Left lung (tissue), 10 donors: ENCODE measurements around the gene GALNT10. TPM values are rescaled to one million over a fixed set of nuclear protein-coding genes. Genes with fewer than 3 reads are reported as not detected.

Experiments
- ATAC-seq: fragments of 200-7000 bp; cut with Tn5 transposase; one replicate; pipeline ENCODE4 v1.9.1; 2020; ENCODE audit warnings: moderate library complexity
- DNase-seq, 4 donors: peaks; one replicate each; pipeline ENCODE4 v3.0.0-alpha.2; 2013 to 2020
- H3K27ac ChIP-seq, 2 donors: fragments of 200-600 bp; sonication (generic) in 1 of 2; one replicate each; pipeline versions ENCODE4 v1.5.0 to v1.8.0; 2020 to 2021
- H3K27me3 ChIP-seq, 2 donors: fragments of 200-600 bp; sonication (generic) in 1 of 2; one replicate each; pipeline versions ENCODE4 v1.5.0 to v1.8.0; 2020 to 2021
- H3K36me3 ChIP-seq, 2 donors: fragments of 200-600 bp; sonication (generic) in 1 of 2; one replicate each; pipeline versions ENCODE4 v1.5.0 to v1.8.0; 2020 to 2021
- H3K4me1 ChIP-seq, 2 donors: fragments of 200-600 bp; one replicate each; pipeline ENCODE4 v1.8.0; 2021
- H3K4me3 ChIP-seq, 2 donors: fragments of 200-600 bp; sonication (generic) in 1 of 2; one replicate each; pipeline versions ENCODE4 v1.5.0 to v1.8.0; 2020 to 2021; ENCODE audit warnings: mild to moderate bottlenecking in 1 of 2
- H3K9me3 ChIP-seq, 2 donors: fragments of 200-600 bp; sonication (generic) in 1 of 2; one replicate each; pipeline versions ENCODE4 v1.5.0 to v1.8.0; 2020 to 2021
- CTCF ChIP-seq, 2 donors: fragments of 200-600 bp; sonication (generic) in 1 of 2; IDR thresholded peaks; one replicate each; pipeline versions ENCODE4 v1.5.0 to v1.8.0; 2021; ENCODE audit warnings: antibody characterized with exemption in 2 of 2
- intact Hi-C, 2 donors: fragments of 100-400 bp; cut with DNase I; formaldehyde crosslinking; loops; one replicate each; pipeline versions ENCODE4 v1.11.2 to v1.14.2; 2022
- polyA plus RNA-seq, 6 donors: library from polyadenylated mRNA; unstranded; fragments of 120-200 nt; gene quantifications; one replicate each; pipeline ENCODE4 v1.2.1, GENCODE V29; 2013; ENCODE audit not compliant: insufficient read length in 6 of 6
- total RNA-seq, 2 donors: library from RNA; stranded (reverse); fragmentation: NEBNext Ultra II Directional; extraction: Animal tissue kit (Norgen Biotek cat#: 25700); gene quantifications; one replicate each; pipeline ENCODE4 v1.2.1, GENCODE V29; 2021
- donor health status: DM: no; HTN: yes; CAD: no.
- donor health status: DM: no; HTN: no; CAD: no.

Gene GALNT10
- total and polyA plus RNA-seq, 8 donors: 21.2 to 117 (median 25.7) TPM

DNA sequence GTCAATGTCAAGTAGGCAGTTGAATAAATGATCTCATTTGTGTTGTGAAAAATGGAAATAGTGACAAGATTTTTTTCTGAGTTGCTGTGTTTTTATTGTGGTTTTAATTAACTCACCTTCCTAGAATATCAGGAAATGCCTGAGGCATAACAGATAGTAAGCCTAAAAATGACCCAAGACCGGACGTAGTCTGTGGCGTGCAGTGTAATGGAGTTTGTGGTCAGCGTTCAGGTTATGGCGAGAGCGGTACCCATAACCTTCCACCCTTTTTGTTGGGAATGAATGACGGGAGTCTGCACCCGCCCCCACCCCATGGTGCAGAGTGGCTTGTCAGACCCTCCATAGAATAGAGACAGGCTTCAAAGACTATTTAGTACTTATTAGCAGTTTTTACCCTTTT, 119.3 kb downstream of the GALNT10 start:
- Histone ChIP-seq H3K4me3 (no peak overlapping the region), H3K27ac (no peak overlapping the region), H3K27me3 (no peaks in the 10 kb centered on the region), H3K4me1 (no peaks in the 10 kb centered on the region), H3K36me3 (no peaks in the 10 kb centered on the region), H3K9me3 (peaks cover 0 to 9% of the 10 kb centered on the region in 2 donors)
- intact Hi-C loops: no loop called here
- no peak for ATAC-seq
- no peak for DNase-seq
- TF ChIP-seq CTCF (IDR thresholded peaks at IDR 0.05): no peak

DNA sequence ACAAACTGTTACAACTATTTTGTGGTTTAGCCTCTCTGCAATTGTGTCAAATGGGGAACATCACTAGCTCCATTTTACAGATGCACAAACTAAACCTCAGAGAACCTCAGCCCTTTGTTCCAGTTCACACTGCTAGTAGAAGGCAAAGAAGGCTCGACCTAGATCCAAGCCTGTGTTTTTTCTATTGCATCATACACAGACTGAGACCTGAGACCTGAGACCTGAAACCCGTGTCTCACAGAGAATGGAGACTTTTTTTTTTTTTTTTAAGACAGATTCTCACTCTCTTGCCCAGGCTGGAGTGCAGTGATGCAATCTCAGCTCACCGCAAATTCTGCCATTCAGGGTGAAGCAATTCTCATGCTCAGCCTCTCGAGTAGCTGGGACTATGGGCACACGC, 120.8 kb downstream of the GALNT10 start:
- no peak overlapping the region for H3K27ac ChIP-seq
- H3K4me1 ChIP-seq: no peaks in the 10 kb centered on the region
- no peaks in the 10 kb centered on the region for H3K9me3 ChIP-seq
- TF ChIP-seq CTCF (IDR thresholded peaks at IDR 0.05): no peak
- no peaks in the 10 kb centered on the region for H3K36me3 ChIP-seq
- DNase-seq (no peak), ATAC-seq (peak; percentile 75)
- intact Hi-C loops: no loop called here
- H3K27me3 ChIP-seq: no peaks in the 10 kb centered on the region
- H3K4me3 ChIP-seq: no peak overlapping the region

DNA sequence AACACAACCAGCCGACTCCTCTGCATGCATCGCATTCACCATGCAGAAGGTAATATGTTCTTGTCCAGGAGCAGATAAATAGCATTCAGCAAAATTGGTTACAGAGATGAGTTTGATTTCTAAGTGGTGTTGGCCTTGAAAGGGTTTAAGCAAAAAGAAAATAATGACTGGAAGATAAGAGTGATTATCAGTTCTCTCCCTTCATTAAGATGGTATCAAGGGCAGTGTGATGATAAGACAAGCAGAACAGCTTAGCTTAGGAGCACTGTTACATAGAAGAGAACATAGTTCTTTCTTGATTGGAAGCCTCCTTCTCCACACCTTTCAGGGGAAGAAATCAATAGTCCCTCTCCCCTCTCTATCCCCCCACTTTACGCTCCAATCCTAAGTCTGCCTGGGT, 121.5 kb downstream of the GALNT10 start:
- no peak for DNase-seq
- Histone ChIP-seq H3K27me3 (no peaks in the 10 kb centered on the region), H3K4me1 (no peaks in the 10 kb centered on the region), H3K4me3 (no peak overlapping the region), H3K9me3 (no peaks in the 10 kb centered on the region), H3K36me3 (no peaks in the 10 kb centered on the region), H3K27ac (no peak overlapping the region)
- ATAC-seq: no peak
- no peak for TF ChIP-seq CTCF (IDR thresholded peaks at IDR 0.05)
- intact Hi-C loops: no loop called here

DNA sequence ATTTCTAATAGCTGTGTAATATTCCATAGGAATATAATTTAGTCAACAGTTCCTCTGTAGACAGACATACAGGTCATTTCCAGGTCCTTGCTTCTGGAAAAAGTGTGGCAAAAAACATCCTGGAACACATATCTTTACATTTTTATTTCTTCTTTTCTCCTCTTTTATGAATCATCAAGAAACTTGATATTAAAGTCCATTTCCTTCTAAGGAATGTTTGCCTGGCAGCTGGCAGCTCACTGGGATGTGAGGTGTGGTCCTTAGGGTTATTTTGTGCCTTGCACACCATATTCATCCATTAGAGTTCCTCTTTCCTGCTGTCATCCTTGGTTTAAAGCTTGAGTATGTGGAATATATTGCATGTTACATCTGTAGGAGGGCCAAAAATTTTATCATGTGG, 122.0 kb downstream of the GALNT10 start:
- Histone ChIP-seq H3K27ac (no peak overlapping the region), H3K4me1 (no peaks in the 10 kb centered on the region), H3K9me3 (no peaks in the 10 kb centered on the region), H3K4me3 (no peak overlapping the region), H3K36me3 (no peaks in the 10 kb centered on the region), H3K27me3 (no peaks in the 10 kb centered on the region)
- no peak for DNase-seq
- no peak for TF ChIP-seq CTCF (IDR thresholded peaks at IDR 0.05)
- ATAC-seq: no peak
- intact Hi-C loops: no loop called here

GRCh38 chr5:154313360-154314017, 123.0 kb downstream of the GALNT10 start:
- no peak overlapping the region for H3K27ac ChIP-seq
- intact Hi-C loops: no loop called here
- no peaks in the 10 kb centered on the region for H3K4me1 ChIP-seq
- H3K9me3 ChIP-seq: no peaks in the 10 kb centered on the region
- TF ChIP-seq CTCF (IDR thresholded peaks at IDR 0.05): no peak
- H3K27me3 ChIP-seq: no peaks in the 10 kb centered on the region
- DNase-seq: no peak
- H3K4me3 ChIP-seq: no peak overlapping the region
- ATAC-seq: no peak
- H3K36me3 ChIP-seq: no peaks in the 10 kb centered on the region
